A549 treated with AZD2906 at 1 μM for 4 hours (cell line): ENCODE measurements around the gene SMYD4. TPM values are rescaled to one million over a fixed set of nuclear protein-coding genes. Genes with fewer than 3 reads are reported as not detected.

Experiments used
- total RNA-seq: library from RNA; stranded (reverse); fragments of 200-300 nt; extraction: Qiagen RNA extraction; gene quantifications from 5 replicates; pipeline ENCODE4 v1.2.3, GENCODE V29; 2022

Gene SMYD4, protein sequence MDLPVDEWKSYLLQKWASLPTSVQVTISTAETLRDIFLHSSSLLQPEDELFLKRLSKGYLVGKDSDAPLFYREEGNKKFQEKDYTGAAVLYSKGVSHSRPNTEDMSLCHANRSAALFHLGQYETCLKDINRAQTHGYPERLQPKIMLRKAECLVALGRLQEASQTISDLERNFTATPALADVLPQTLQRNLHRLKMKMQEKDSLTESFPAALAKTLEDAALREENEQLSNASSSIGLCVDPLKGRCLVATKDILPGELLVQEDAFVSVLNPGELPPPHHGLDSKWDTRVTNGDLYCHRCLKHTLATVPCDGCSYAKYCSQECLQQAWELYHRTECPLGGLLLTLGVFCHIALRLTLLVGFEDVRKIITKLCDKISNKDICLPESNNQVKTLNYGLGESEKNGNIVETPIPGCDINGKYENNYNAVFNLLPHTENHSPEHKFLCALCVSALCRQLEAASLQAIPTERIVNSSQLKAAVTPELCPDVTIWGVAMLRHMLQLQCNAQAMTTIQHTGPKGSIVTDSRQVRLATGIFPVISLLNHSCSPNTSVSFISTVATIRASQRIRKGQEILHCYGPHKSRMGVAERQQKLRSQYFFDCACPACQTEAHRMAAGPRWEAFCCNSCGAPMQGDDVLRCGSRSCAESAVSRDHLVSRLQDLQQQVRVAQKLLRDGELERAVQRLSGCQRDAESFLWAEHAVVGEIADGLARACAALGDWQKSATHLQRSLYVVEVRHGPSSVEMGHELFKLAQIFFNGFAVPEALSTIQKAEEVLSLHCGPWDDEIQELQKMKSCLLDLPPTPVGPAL
- 8.4 to 9.8 TPM (median 9.1 TPM) in 5 replicates for total RNA-seq

DNA sequence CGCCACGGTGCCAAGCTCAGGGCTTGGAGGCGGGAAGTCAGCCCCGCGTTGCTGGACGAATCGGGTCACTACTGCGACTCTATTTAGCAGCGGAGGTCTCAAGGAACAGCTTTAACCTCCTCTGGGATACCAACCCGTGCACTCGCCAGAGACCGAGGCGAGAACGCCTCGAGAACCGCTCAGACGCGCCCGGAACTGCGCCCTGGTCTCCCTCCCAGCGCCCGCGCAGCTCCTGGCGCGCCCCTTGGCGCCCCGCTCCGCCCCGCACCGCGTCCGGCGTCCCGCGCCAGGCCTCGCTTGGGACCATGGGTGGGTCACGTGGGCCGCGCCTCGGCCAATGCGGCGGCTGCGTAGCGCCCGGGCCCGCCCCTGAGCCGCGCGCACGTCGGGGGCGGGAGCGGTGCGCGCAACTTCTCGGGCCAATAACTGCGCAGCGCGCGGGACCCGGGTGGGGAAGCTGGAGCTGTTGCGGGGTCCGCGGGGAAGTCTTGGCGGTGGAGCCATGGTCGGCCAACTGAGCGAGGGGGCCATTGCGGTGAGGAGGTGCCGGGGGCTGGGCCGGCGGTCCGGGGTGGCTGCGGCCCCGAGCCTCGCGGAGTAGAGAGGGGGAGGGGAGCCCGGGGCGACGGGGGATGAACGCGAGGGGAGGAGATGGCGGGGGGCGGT, at the start of gene SMYD4, which contains the start of gene RPA1:
Gene SMYD4 (minus strand): TSS at position 311 of the 666 bp plus-strand sequence. CDS start 1,908 bp downstream, outside the sequence.
Gene RPA1 (plus strand): TSS at position 414 of the 666 bp plus-strand sequence. CDS start 89 bp downstream, at position 503.

DNA sequence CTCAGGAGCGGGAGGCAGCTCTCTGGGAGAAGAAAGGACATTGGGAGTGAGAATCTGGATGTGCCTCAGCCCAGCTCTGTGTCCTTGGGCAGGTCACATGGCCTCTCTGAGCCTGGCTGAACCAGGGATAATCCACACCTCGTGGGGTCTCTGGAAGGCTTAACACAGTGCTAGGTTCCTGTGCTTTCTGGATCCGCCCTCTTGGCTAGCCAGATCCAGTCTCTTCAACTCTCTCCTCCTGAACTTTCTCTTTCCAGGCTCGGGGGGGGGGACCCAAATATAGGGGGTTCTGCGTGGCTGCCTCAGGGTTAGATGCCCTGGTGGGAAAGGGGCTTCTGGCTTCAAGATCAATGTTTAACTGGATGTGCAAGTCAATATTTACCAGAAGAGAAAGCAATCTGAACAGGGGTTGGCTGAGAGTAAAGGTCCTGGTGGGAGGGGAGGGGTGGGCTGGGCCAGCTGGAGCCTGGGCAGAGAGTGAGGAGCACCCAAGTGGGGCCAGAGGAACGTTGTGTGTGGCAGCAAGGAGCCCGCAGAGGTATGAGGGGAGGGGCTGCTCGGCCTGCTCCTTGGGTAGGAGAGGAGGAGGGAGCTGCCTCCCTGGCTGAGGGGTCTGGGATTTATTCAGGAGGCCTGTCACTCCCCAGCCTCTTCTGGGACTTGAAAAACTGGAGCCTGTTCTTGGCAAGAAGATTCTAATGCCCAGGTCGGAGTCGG, 87.2 kb downstream of the SMYD4 start, which contains the start of gene SERPINF2:
Gene SERPINF2 (plus strand): TSS at position 501 of the 717 bp plus-strand sequence. CDS start 2,125 bp downstream, outside the sequence.

Other genes with a start within 250 kb of the SMYD4 start
- 4.7 to 6.8 TPM (median 5.9 TPM) in 5 replicates for gene SLC43A2, start 201.1 kb downstream of the SMYD4 start, total RNA-seq
- gene SCARF1, start 184.2 kb downstream of the SMYD4 start, total RNA-seq = 0.19 to 0.43 TPM (median 0.23 TPM) in 5 replicates
- 11.8 to 20.0 TPM (median 17.7 TPM) in 5 replicates for gene RILP, start 180.0 kb downstream of the SMYD4 start, total RNA-seq
- 245 to 262 TPM (median 251 TPM) in 5 replicates for gene PRPF8, start 145.0 kb downstream of the SMYD4 start, total RNA-seq
- gene TLCD2, start 119.5 kb downstream of the SMYD4 start, total RNA-seq = 1.3 to 2.0 TPM (median 1.6 TPM) in 5 replicates
- 23.6 to 34.8 TPM (median 30.5 TPM) in 5 replicates for gene WDR81, start 105.2 kb downstream of the SMYD4 start, total RNA-seq
- gene SERPINF2, start 87.0 kb downstream of the SMYD4 start, total RNA-seq = 3.2 to 5.2 TPM (median 4.4 TPM) in 5 replicates
- 1.6 to 2.3 TPM (median 1.8 TPM) in 5 replicates for gene SERPINF1, start 67.8 kb downstream of the SMYD4 start, total RNA-seq
- 56.9 to 77.7 TPM (median 69.1 TPM) in 5 replicates for gene RPA1, start 103 bp upstream of the SMYD4 start, total RNA-seq
- 13.8 to 19.9 TPM (median 16.7 TPM) in 5 replicates for gene RTN4RL1, start 195.4 kb upstream of the SMYD4 start, total RNA-seq
- gene DPH1, start 200.3 kb upstream of the SMYD4 start, total RNA-seq = 40.2 to 46.9 TPM (median 45.0 TPM) in 5 replicates
- gene OVCA2, start 212.1 kb upstream of the SMYD4 start, total RNA-seq = 59.4 to 84.9 TPM (median 75.7 TPM) in 5 replicates
- gene HIC1, start 225.2 kb upstream of the SMYD4 start, total RNA-seq = 0.64 to 1.8 TPM (median 1.5 TPM) in 5 replicates